ENCODE data around the gene POC1B.

DNA sequence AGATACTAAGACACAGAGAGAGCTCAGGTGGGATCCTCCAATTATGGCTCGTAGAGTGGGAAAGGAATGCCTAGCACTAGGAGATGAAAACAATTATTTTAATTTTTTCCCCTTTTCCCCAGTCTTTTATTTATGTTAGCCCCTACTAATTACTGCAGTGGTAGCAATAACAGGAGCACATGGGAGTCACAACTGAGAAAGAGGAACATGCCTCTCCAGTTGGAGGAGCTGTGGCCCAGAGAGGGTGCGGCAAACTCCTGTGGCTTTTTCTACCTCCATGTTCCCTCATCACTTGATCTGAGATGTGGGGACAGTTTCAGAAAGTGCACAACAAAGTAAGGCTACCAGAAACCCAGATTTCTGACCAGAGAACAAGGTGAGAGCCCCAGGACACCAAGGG, 25.9 kb upstream of the POC1B start:
- TF ChIP-seq, protein P1, sequence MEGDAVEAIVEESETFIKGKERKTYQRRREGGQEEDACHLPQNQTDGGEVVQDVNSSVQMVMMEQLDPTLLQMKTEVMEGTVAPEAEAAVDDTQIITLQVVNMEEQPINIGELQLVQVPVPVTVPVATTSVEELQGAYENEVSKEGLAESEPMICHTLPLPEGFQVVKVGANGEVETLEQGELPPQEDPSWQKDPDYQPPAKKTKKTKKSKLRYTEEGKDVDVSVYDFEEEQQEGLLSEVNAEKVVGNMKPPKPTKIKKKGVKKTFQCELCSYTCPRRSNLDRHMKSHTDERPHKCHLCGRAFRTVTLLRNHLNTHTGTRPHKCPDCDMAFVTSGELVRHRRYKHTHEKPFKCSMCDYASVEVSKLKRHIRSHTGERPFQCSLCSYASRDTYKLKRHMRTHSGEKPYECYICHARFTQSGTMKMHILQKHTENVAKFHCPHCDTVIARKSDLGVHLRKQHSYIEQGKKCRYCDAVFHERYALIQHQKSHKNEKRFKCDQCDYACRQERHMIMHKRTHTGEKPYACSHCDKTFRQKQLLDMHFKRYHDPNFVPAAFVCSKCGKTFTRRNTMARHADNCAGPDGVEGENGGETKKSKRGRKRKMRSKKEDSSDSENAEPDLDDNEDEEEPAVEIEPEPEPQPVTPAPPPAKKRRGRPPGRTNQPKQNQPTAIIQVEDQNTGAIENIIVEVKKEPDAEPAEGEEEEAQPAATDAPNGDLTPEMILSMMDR (conservative IDR thresholded peaks at IDR 0.05): no peak
- no peak for TF ChIP-seq EZH2 (IDR thresholded peaks at IDR 0.05; ENCODE audit: low read depth)
